Endometrial microvascular endothelial cells (primary cell): ENCODE data around the gene FIG4. TPM values are rescaled to one million over a fixed set of nuclear protein-coding genes. Genes with fewer than 3 reads are reported as not detected.
"Not testable (repeated sequence)": the region's sequence is repeated elsewhere in the genome, so short reads cannot be mapped to it uniquely, and the experiment has no call there.

ENCODE experiments used
- in situ Hi-C: cut with HindIII; loops from 2 replicates; pipeline ENCODE4 v1.10.0; 2017; ENCODE audit warnings: low sequenced_read_pairs, low pct_unique_long_range_greater_than_20kb; ENCODE audit errors: inconsistent ontology term
- total RNA-seq: library from RNA; depleted of rRNA; stranded (reverse); fragments of >200 nt; gene quantifications from one replicate; pipeline ENCODE4 v1.2.3, GENCODE V29; 2015; ENCODE audit errors: inconsistent ontology term

The FIG4 gene
- total RNA-seq, 1 donor from 2014 or later: 16.7 TPM

DNA sequence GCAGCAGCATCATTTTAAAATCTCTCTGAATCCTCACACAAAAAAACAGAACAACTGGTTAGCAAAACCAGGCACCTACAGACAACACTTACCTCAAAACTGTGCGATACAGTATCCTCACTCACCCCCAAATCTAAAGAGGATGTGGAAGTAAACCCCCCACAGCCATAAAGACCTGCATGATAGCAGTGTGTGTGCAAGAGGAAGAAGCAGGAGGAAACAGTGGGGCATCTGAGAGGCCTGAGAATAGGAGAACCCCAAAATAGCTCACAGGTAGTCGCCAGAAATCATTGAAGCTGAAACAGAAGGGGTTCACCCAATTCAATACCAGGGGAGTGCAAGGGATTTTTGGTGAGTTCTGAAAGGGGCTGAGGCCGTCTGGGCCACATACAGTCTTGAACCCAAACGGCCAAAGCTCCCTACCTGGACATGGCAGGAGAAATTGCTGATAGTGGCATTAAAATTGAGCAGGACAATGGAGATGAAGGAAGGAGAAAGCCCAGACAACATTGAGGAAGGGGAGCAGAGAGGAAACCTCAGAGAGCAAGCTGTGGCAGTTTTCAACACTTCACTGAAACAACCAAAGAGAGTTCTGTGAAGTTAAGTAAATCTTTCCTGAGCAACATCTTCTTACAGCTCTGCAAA is 129.7 kb downstream of the FIG4 start:
- in situ Hi-C loops: no loop called here

DNA sequence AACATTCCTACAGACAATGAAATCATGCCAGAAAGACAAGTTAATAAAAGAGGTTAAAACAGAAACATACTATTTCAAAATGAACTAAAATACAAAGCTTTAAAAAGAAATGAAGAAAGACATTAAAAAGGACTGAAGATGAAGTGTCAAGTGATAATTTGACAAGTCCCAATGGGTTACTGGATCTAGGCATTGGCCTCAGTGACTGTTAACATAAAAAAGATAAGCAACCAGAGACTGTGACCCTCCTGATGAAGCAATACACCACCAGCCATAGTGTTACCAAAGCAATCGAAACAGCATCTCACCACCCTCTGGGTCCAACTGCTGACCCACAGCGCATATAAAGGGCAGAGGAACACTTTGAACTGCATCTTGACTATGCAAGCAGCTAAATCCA is 130.3 kb downstream of the FIG4 start:
- in situ Hi-C loops: no loop called here

- in situ Hi-C loops: no loop called here
Observed at GRCh38 chr6:109824105-109824504, 133.0 kb downstream of the FIG4 start.

- in situ Hi-C loops: no loop called here
Observed at GRCh38 chr6:109826551-109826950, 135.5 kb downstream of the FIG4 start.

DNA sequence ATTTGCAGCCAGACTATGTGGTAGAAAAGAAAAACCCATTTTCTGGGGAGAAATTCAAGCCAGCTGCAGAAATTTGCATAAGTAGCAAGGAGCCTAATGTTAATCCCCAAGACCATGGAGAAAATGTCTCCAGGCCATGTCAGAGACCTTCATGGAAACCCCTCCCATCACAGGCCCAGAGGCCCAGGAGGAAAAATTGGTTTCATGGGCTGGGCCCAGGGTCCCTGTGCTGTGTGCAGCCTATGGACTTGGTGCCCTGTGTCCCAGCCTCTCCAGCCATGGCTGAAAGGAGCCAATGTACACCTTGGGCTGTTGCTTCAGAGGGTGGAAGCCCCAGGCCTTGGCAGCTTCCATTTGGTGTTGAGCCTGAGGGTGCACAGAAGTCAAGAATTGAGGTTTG is 140.3 kb downstream of the FIG4 start:
- in situ Hi-C loops: not testable (repeated sequence)

DNA sequence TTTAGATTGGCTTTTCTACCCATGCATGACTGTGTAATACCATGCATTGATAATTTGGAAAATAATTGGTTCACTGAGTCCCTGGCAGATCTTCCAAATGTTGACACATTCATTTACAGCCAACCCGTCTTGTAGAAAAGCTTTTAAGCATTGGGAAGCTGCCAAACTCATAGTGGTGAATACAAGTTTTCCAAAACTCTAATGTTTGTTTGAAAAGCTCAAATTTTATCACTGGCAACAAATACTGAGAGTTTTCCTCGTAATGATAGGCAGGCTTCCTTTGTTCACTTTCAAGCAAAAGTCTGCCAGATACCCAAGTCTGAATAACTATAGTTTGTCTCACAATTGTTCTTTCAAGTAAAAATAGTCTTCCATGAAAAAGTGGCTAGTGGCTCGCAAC is 143.0 kb downstream of the FIG4 start:
- in situ Hi-C loops: no loop called here

- in situ Hi-C loops: no loop called here
Observed at GRCh38 chr6:109834595-109835437, 143.7 kb downstream of the FIG4 start.

DNA sequence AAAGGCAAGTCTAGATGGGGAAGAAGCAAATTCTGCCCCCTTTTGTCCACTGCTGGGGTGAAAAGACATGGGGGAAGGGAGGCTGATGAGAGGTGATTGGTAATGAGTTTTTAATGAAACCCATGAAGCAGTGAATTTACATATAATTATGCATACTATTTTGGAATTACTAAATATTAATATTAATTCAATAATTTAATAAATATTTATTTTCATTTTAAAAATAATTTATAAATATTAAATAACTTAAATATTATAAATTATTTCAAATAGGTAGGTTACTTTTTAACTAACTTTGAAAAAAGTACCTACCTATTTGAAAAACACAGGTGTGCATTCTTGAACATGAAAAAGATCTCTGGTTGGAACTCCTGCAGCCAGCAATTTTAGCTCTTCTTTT is 148.9 kb downstream of the FIG4 start:
- in situ Hi-C loops: no loop called here

GRCh38 chr6:109840796-109841195 is 149.7 kb downstream of the FIG4 start:
- in situ Hi-C loops: no loop called here

GRCh38 chr6:109841869-109842268 is 150.8 kb downstream of the FIG4 start:
- in situ Hi-C loops: no loop called here

GRCh38 chr6:109852713-109853112 is 161.6 kb downstream of the FIG4 start:
- in situ Hi-C loops: no loop called here

GRCh38 chr6:109853426-109853825 is 162.3 kb downstream of the FIG4 start:
- in situ Hi-C loops: no loop called here

DNA sequence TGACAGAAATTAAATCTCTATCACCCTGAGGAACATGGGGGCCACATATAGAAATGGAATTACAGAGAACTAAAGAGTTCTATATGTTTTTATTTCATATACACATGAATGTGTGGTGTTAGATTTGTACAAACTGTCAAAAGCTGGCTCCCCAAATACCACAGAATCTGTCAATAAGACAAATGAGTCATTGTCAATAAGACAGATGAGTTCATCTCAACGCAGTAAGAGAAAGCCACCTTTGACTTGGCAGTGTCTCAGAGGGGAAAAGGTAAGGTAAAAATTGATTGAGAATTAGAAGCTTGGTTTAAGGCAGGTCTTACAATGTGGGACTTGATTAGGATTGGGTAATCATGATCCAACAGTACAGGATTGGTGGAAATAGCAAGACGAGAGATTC is 162.9 kb downstream of the FIG4 start:
- in situ Hi-C loops: no loop called here

DNA sequence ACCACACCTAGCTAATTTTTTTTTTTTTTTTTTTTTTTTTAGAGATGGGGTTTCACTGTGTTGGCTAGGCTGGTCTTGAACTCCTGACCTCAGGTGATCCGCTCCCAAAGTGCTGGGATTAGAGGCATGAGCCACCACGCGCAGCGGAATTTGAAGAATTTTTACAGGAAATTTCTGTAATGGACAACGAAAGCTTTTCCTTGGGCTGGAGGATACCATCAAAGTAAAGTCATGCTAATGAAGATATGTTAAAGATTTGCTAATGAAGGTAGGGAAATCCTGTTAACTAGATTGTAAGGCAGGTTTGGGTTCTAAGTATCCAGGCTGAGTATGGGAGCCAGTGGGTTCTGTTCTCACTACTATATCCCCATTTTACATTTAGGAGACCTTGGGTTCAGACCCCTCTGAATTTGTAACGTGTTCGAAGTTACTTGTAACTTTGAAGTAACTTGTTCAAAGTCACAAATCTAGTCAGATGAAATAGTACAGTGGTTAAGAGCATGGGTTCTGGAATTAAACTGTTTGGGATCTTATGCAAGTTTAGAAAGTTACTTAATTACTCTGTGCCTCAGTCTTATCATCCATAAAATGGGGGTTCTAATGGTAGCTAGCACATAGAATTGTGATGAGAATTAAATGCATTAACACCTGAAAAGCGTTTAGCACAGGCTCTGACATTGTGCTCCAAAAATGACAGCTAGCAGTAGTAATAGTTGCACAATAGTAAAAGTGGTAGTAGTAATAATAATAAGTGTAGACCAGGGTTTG is 163.6 kb downstream of the FIG4 start:
- in situ Hi-C loops: no loop called here

DNA sequence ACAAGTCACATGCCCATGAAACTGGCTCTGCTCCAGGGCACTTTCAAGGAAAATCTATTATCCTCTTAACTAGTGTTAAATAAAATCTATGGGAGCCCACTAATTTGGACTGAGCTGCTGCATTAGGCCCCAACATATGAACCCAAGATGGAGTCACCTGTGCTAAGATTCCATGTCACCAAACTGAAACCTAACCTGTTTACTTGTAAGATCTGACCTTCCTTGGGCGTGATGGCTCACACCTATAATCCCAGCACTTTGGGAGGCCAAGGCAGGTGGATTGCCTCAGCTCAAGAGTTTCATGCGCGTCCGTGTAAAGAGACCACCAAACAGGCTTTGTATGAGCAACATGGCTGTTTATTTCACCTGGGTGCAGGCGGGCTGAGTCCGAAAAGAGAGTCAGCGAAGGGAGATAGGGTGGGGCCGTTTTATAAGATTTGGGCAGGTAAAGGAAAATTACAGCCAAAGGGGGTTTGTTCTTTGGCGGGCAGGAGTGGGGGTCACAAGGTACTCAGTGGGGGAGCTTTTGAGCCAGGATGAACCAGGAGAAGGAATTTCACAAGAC is 164.5 kb downstream of the FIG4 start:
- in situ Hi-C loops: not testable (repeated sequence)

GRCh38 chr6:109861946-109862345 is 170.8 kb downstream of the FIG4 start:
- in situ Hi-C loops: no loop called here

GRCh38 chr6:109864050-109864449 is 173.0 kb downstream of the FIG4 start:
- in situ Hi-C loops: no loop called here

- in situ Hi-C loops: no loop called here
Observed at GRCh38 chr6:109865968-109866367, 174.9 kb downstream of the FIG4 start.
